ENCODE data around the gene TMEM106C.

TMEM106C gene

GRCh38 chr12:47962198-47962597 is 1.2 kb upstream of the TMEM106C start:
- no peak overlapping the region for H3K4me3 ChIP-seq (ENCODE audit: low read length)
- no peak for DNase-seq (ENCODE audit: low read depth)
- no peak for TF ChIP-seq CTCF (IDR thresholded peaks at IDR 0.05; ENCODE audit: insufficient read depth, low read depth, low read length, missing control alignments)

- TF ChIP-seq CTCF (IDR thresholded peaks at IDR 0.05; ENCODE audit: insufficient read depth, low read depth, low read length, missing control alignments), result no peak
- H3K4me3 ChIP-seq (ENCODE audit: low read length), result peak overlapping the region; percentile 83
- DNase-seq (ENCODE audit: low read depth), result no peak
These were observed 821 bp downstream of the TMEM106C start for GRCh38 chr12:47964106-47964728.

- TF ChIP-seq CTCF (IDR thresholded peaks at IDR 0.05; ENCODE audit: insufficient read depth, low read depth, low read length, missing control alignments), result no peak
- DNase-seq (ENCODE audit: low read depth), result no peak
- no peak overlapping the region for H3K4me3 ChIP-seq (ENCODE audit: low read length)
These were observed 2.2 kb downstream of the TMEM106C start for GRCh38 chr12:47965581-47965980.

GRCh38 chr12:47967461-47968321 is 4.3 kb downstream of the TMEM106C start:
- H3K4me3 ChIP-seq (ENCODE audit: low read length), result no peak overlapping the region
- DNase-seq (ENCODE audit: low read depth), result no peak
- no peak for TF ChIP-seq CTCF (IDR thresholded peaks at IDR 0.05; ENCODE audit: insufficient read depth, low read depth, low read length, missing control alignments)

GRCh38 chr12:47969845-47970244 is 6.4 kb downstream of the TMEM106C start:
- no peak overlapping the region for H3K4me3 ChIP-seq (ENCODE audit: low read length)
- no peak for TF ChIP-seq CTCF (IDR thresholded peaks at IDR 0.05; ENCODE audit: insufficient read depth, low read depth, low read length, missing control alignments)

GRCh38 chr12:47970843-47971242 is 7.4 kb downstream of the TMEM106C start:
- no peak for DNase-seq (ENCODE audit: low read depth)
- no peak for TF ChIP-seq CTCF (IDR thresholded peaks at IDR 0.05; ENCODE audit: insufficient read depth, low read depth, low read length, missing control alignments)
- H3K4me3 ChIP-seq (ENCODE audit: low read length), result no peak overlapping the region

More at GRCh38 chr12:47969845-47970244, 6.4 kb downstream of the TMEM106C start:
- no peak for DNase-seq (ENCODE audit: low read depth)
